ENCODE measurements around the gene ISCU. TPM values are rescaled to one million over a fixed set of nuclear protein-coding genes. Genes with fewer than 3 reads are reported as not detected.

Gene ISCU
- total RNA-seq, 2 donors from 2014 or later: 82.7 to 160 TPM

- TF ChIP-seq POLR2A (IDR thresholded peaks at IDR 0.05): no peak
- TF ChIP-seq CTCF (IDR thresholded peaks at IDR 0.05): no peak
- no peak for ATAC-seq
- no peak for DNase-seq
- H3K9me3 ChIP-seq: no peaks in the 10 kb centered on the region
- no peak overlapping the region for H3K27ac ChIP-seq
- peaks cover 0 to 27% of the 10 kb centered on the region in 2 donors for H3K36me3 ChIP-seq (replicated peaks in 1 of 2; ENCODE audit: insufficient read depth in 1 of 2, low read depth in 2 of 2)
- intact Hi-C loops (cut with DNase I): loop anchor here (5.0 kb wide), 1 partner anchor 38 kb away; no protein-coding TSS in a partner anchor
- H3K4me1 ChIP-seq: peaks cover 26% of the 10 kb centered on the region
- WGBS, 2 donors: 56 to 63% methylated on average over 4 of the region's 4 CpGs
- no peak overlapping the region for H3K4me3 ChIP-seq
- no peaks in the 10 kb centered on the region for H3K27me3 ChIP-seq
Observed at GRCh38 chr12:108519558-108519957, 42.8 kb upstream of the ISCU start.

- no peak for TF ChIP-seq POLR2A (IDR thresholded peaks at IDR 0.05)
- TF ChIP-seq CTCF (IDR thresholded peaks at IDR 0.05): no peak
- ATAC-seq (no peak), DNase-seq (no peak)
- Histone ChIP-seq H3K4me1 (peaks cover 8% of the 10 kb centered on the region), H3K27ac (no peak overlapping the region), H3K9me3 (no peaks in the 10 kb centered on the region), H3K27me3 (no peaks in the 10 kb centered on the region), H3K36me3 (replicated peaks in 1 of 2; ENCODE audit: insufficient read depth in 1 of 2, low read depth in 2 of 2) (peaks cover 0 to 46% of the 10 kb centered on the region in 2 donors), H3K4me3 (no peak overlapping the region)
- intact Hi-C loops (cut with DNase I): no loop called here
- 79 to 90% methylated on average over 14 of the region's 14 CpGs for WGBS, 2 donors
Observed at GRCh38 chr12:108523365-108523764, 39.0 kb upstream of the ISCU start.

- no peak for DNase-seq
- H3K4me1 ChIP-seq: no peaks in the 10 kb centered on the region
- no peak overlapping the region for H3K27ac ChIP-seq
- ATAC-seq: no peak
- no peak overlapping the region for H3K4me3 ChIP-seq
- no peak for TF ChIP-seq CTCF (IDR thresholded peaks at IDR 0.05)
- no peak for TF ChIP-seq POLR2A (IDR thresholded peaks at IDR 0.05)
- intact Hi-C loops (cut with DNase I): no loop called here
- 86 to 87% methylated on average over 5 of the region's 5 CpGs for WGBS, 2 donors
- peaks cover 0 to 55% of the 10 kb centered on the region in 2 donors for H3K36me3 ChIP-seq (replicated peaks in 1 of 2; ENCODE audit: insufficient read depth in 1 of 2, low read depth in 2 of 2)
- no peaks in the 10 kb centered on the region for H3K9me3 ChIP-seq
- H3K27me3 ChIP-seq: no peaks in the 10 kb centered on the region
Observed at GRCh38 chr12:108525681-108526080, 36.7 kb upstream of the ISCU start.

- Histone ChIP-seq H3K27me3 (no peaks in the 10 kb centered on the region), H3K4me1 (no peaks in the 10 kb centered on the region), H3K4me3 (no peak overlapping the region), H3K27ac (no peak overlapping the region), H3K9me3 (no peaks in the 10 kb centered on the region), H3K36me3 (replicated peaks in 1 of 2; ENCODE audit: insufficient read depth in 1 of 2, low read depth in 2 of 2) (peaks cover 0 to 49% of the 10 kb centered on the region in 2 donors)
- ATAC-seq (no peak), DNase-seq (no peak)
- WGBS, 2 donors: 75 to 80% methylated on average over 9 to 10 of the region's 10 CpGs
- intact Hi-C loops (cut with DNase I): no loop called here
- no peak for TF ChIP-seq CTCF (IDR thresholded peaks at IDR 0.05)
- no peak for TF ChIP-seq POLR2A (IDR thresholded peaks at IDR 0.05)
Observed at GRCh38 chr12:108526482-108527165, 35.8 kb upstream of the ISCU start.

- Histone ChIP-seq H3K27ac (no peak overlapping the region), H3K4me3 (no peak overlapping the region), H3K36me3 (replicated peaks in 1 of 2; ENCODE audit: insufficient read depth in 1 of 2, low read depth in 2 of 2) (peaks cover 0 to 53% of the 10 kb centered on the region in 2 donors), H3K9me3 (no peaks in the 10 kb centered on the region), H3K27me3 (no peaks in the 10 kb centered on the region), H3K4me1 (no peaks in the 10 kb centered on the region)
- DNase-seq (no peak), ATAC-seq (no peak)
- TF ChIP-seq CTCF (IDR thresholded peaks at IDR 0.05): no peak
- TF ChIP-seq POLR2A (IDR thresholded peaks at IDR 0.05): no peak
- 84 to 92% methylated on average over 6 of the region's 6 CpGs for WGBS, 2 donors
- intact Hi-C loops (cut with DNase I): no loop called here
Observed at GRCh38 chr12:108527166-108527496, 35.3 kb upstream of the ISCU start.

Measured in body of pancreas (tissue), 4 donors.